Mesothelial cell of epicardium (in vitro differentiated cells): ENCODE results near the gene OR6N2. TPM values are rescaled to one million over a fixed set of nuclear protein-coding genes. Genes with fewer than 3 reads are reported as not detected.

Source experiments
- DNase-seq, 2 experiments: peaks; one replicate each; pipeline ENCODE4 v3.0.0; 2021; ENCODE audit warnings: low spot score in 2 of 2; ENCODE audit not compliant: unreplicated experiment in 2 of 2
- H3K27ac Mint-ChIP-seq: 2 replicates; pipeline ENCODE4 v1.8.0; 2021; ENCODE audit warnings: mixed read lengths
- H3K27me3 Mint-ChIP-seq: 2 replicates; pipeline ENCODE4 v1.8.0; 2021; ENCODE audit warnings: low read depth, mixed read lengths
- H3K36me3 Mint-ChIP-seq: 2 replicates; pipeline ENCODE4 v1.8.0; 2021; ENCODE audit warnings: mixed read lengths
- H3K4me1 Mint-ChIP-seq: 2 replicates; pipeline ENCODE4 v1.8.0; 2021; ENCODE audit warnings: mixed read lengths
- H3K4me3 Mint-ChIP-seq: 2 replicates; pipeline ENCODE4 v1.8.0; 2021; ENCODE audit warnings: mild to moderate bottlenecking, moderate library complexity, mixed read lengths
- H3K9me3 Mint-ChIP-seq: 2 replicates; pipeline ENCODE4 v1.8.0; 2021; ENCODE audit warnings: mixed read lengths
- CTCF ChIP-seq: fragments of 200-600 bp; sonication (generic); IDR thresholded peaks from one replicate; pipeline ENCODE4 v1.5.0; 2021; ENCODE audit warnings: antibody characterized with exemption; ENCODE audit not compliant: unreplicated experiment
- total RNA-seq: library from RNA; stranded (reverse); gene quantifications from 3 replicates; pipeline ENCODE4 v1.2.1, GENCODE V29; 2021

OR6N2 gene
- total RNA-seq = not detected in 3 replicates

- H3K27ac Mint-ChIP-seq = no peak within 1 kb of the TSS
- no peaks in the 10 kb centered on the region for H3K4me1 Mint-ChIP-seq
- no peaks in the 10 kb centered on the region for H3K9me3 Mint-ChIP-seq
- H3K36me3 Mint-ChIP-seq = no peaks in the 10 kb centered on the region
- H3K27me3 Mint-ChIP-seq = peaks cover 9% of the 10 kb centered on the region
- no peak within 1 kb of the TSS for H3K4me3 Mint-ChIP-seq
- no peak for TF ChIP-seq CTCF
- no peak for DNase-seq
These were observed at the start of gene OR6N2 for GRCh38 chr1:158781104-158781503. Gene OR6N2 (minus strand): TSS chr1:158781204. CDS start chr1:158777635, 3,569 bp downstream.

- Mint-ChIP-seq H3K27me3 (no peaks in the 10 kb centered on the region), H3K4me1 (no peaks in the 10 kb centered on the region), H3K36me3 (no peaks in the 10 kb centered on the region), H3K9me3 (peaks cover 33% of the 10 kb centered on the region), H3K27ac (no peak overlapping the region), H3K4me3 (no peak overlapping the region)
- no peak for DNase-seq
- no peak for TF ChIP-seq CTCF
These were observed 49.2 kb upstream of the OR6N2 start for GRCh38 chr1:158830074-158830677.

GRCh38 chr1:158821723-158822122 lies 40.7 kb upstream of the OR6N2 start:
- H3K4me1 Mint-ChIP-seq = peaks cover 6% of the 10 kb centered on the region
- no peak overlapping the region for H3K4me3 Mint-ChIP-seq
- no peak overlapping the region for H3K27ac Mint-ChIP-seq
- no peak for DNase-seq
- no peak for TF ChIP-seq CTCF
- no peaks in the 10 kb centered on the region for H3K36me3 Mint-ChIP-seq
- no peaks in the 10 kb centered on the region for H3K27me3 Mint-ChIP-seq
- H3K9me3 Mint-ChIP-seq = peaks cover 27% of the 10 kb centered on the region

- Mint-ChIP-seq H3K27ac (peak overlapping the region; percentile 35), H3K9me3 (peaks cover 17% of the 10 kb centered on the region), H3K27me3 (no peaks in the 10 kb centered on the region), H3K4me1 (peaks cover 6% of the 10 kb centered on the region), H3K4me3 (no peak overlapping the region), H3K36me3 (no peaks in the 10 kb centered on the region)
- TF ChIP-seq CTCF = no peak
- no peak for DNase-seq
These were observed 38.7 kb upstream of the OR6N2 start for GRCh38 chr1:158819461-158820443.

GRCh38 chr1:158818975-158819431 lies 38.0 kb upstream of the OR6N2 start:
- Mint-ChIP-seq H3K36me3 (no peaks in the 10 kb centered on the region), H3K27me3 (no peaks in the 10 kb centered on the region), H3K9me3 (peaks cover 13% of the 10 kb centered on the region), H3K4me3 (no peak overlapping the region), H3K27ac (peak overlapping the region; percentile 7), H3K4me1 (peaks cover 6% of the 10 kb centered on the region)
- DNase-seq = no peak
- TF ChIP-seq CTCF = no peak
